ENCODE results near the gene PTTG1IP2.
"Not testable (repeated sequence)": the region's sequence is repeated elsewhere in the genome, so short reads cannot be mapped to it uniquely, and the experiment has no call there.

The PTTG1IP2 gene

DNA sequence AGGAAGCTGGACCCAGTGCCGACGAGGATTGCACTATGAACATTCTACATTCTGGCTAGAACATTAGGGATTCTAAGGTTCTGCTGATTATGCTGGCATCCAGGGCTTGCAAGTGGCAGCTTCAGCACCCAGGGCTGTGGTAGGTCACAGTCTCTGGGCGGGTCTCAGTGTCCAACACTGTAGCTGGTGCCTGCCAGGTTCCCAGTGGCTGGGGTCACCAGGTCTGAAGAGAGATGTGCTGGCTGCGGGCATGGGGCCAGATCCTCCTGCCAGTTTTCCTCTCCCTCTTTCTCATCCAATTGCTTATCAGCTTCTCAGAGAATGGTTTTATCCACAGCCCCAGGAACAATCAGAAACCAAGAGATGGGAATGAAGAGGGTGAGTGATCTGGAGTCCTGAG is at the start of gene PTTG1IP2:
Gene PTTG1IP2 (plus strand): TSS at position 86 of the 400 bp plus-strand sequence. CDS start 148 bp downstream, at position 234.
- DNase-seq (ENCODE audit: low read depth in 3 of 3, low spot score in 1 of 3): no peak

DNA sequence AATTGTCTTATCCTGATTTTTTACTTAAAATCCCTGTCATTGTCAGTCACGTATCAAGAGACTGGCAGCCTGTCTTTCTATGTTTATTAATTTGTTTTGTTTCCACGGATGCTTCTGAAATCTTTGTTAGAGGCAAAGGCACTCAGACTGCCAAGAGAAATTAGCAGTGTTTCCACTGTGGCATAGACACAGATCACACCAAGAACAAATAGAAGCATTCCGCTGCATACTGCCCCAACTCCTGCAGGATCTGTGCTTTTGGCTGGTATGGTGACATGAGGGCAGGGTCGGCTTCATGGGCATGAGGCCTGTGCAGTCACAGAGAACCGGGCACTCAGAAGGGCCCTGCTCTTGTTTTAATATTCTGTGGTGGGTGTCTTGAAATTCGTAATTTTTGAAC is 47.8 kb upstream of the PTTG1IP2 start:
- DNase-seq (ENCODE audit: low read depth in 3 of 3, low spot score in 1 of 3): no peak

DNA sequence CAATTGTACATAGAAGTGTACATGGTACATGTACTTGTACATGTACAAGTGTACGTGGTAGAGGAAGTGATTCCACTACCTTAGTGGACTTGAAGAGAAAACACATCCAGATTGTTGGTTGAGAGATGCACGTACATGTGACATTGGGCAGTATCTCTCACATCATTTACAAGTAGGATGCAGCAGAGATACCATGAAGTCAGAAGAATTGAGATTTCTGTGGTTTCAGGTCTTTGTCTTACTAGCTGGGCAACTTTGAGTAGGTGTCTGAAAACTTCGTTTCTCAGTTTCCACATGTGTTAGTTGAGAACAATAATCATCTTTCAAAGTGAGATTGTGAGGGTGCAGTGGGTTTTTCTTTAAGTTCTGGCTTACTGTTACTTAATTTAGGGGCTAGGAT is 44.7 kb upstream of the PTTG1IP2 start:
- no peak for DNase-seq (ENCODE audit: low read depth in 3 of 3, low spot score in 1 of 3)

DNA sequence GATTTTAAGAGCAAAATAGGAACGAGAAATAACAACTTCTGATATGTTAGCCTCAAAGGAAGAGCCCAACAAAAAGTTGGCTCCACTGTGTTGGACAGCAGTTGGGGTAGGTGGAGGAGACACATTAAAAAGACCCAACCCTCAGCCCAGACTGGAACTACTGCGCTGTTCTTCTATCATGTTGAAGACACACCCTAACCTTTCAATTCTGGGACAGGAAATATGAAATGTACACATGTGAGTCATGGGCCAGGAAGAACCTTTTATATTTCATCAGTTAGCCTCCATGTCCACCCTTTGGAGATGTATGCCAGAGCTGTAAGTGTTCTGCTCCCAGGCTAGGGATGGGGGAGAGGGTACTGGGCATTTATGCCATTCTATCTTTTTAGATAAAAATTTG is 44.1 kb upstream of the PTTG1IP2 start:
- no peak for DNase-seq (ENCODE audit: low read depth in 3 of 3, low spot score in 1 of 3)

DNA sequence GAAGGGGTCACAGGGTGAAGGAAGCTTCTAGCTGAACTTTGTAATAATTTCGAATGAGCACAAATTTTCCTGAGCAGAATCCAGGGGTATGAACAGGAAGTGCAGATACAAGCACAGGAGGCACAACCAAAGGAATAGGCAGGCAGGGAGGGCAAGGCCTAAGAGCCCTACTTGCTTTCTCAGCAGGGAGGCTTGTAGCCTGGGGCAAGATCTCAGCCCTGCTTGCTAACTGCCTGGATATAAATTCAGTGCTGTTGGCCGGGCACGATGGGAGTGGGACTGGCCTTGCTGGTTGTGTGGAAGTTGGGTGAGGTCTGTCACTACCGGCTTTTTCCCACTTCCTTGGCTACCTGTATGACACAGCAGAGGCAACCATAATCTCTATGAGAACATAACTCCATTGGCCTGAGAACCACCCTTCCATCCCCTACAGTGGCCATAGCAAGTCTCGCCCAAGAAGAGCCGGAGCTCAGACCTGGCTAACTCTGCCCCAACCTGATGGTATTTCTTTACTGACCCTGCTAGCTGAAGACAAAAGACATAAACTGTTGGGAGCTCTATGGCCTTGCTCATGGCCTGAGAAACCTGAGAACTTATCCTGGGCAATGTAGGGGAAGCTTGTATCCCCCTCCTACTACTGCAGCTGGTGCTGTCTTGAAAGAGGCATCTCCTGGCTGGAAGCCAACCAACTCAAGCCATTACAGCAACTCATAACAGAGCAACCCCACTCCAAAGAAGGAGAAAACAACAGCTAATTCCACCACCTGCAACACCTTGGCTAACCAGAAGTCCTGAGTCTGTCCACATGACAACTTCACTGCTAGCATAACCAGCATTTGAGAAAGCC is 38.6 kb upstream of the PTTG1IP2 start:
- no peak for DNase-seq (ENCODE audit: low read depth in 3 of 3, low spot score in 1 of 3)

DNA sequence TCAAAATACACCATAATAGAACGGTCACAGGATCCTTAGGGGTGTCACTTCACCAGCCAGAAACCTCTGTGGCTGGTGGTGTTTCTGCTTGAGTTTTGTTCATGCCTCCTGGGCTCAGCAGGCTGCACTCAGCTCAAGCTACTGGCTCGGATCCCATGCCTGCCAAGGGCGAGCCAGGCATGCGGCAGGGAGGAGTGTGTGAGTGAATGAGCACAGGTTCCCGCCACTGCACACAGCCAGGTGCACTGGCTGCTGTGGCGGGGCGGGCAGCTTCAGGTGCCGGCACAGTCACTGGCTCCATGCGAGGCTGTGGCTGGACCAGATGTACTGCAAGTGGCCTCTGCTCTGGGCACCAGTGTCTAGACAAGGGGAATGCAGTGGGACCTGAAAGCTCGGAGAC is 36.7 kb upstream of the PTTG1IP2 start:
- no peak for DNase-seq (ENCODE audit: low read depth in 3 of 3, low spot score in 1 of 3)

DNA sequence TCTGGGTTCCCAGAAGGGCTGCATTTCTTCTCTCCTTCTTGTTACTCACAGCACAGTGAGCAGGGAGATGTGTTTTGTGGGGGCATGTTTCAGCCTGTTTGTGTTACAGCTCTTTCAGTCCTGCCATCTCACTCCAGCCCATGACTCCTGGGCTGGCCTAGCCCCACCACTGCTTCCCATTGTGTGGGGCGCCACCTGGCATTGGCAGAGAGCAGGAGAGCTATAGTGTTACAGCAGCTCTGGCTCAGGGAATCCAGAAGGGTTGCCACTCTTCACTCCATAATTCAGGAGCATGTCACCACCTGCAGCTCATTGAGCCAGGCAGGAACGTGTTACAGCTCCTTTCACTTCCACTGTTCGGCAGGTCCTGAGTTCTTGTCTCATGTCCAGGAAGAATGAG is 36.2 kb upstream of the PTTG1IP2 start:
- DNase-seq (ENCODE audit: low read depth in 3 of 3, low spot score in 1 of 3): no peak

DNA sequence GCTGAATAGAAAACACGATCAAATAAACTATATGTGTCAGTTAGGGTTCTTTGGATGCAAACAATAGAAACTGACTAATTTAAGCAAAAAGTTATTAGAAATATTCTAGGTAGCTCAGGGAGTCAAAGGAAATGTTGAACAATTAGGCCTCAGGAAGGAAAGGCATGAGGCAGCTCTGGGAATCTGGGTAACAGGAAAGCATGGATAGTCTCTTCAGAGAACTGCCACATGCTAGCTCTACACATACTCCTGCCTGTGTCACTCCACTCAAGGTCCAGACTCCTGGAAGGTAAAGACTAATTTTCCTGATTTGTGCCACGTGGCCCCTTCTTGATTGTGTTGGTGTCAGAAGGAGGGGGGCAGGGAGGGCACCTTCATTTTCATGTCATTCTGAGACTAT is 23.8 kb upstream of the PTTG1IP2 start:
- DNase-seq (ENCODE audit: low read depth in 3 of 3, low spot score in 1 of 3): no peak

DNA sequence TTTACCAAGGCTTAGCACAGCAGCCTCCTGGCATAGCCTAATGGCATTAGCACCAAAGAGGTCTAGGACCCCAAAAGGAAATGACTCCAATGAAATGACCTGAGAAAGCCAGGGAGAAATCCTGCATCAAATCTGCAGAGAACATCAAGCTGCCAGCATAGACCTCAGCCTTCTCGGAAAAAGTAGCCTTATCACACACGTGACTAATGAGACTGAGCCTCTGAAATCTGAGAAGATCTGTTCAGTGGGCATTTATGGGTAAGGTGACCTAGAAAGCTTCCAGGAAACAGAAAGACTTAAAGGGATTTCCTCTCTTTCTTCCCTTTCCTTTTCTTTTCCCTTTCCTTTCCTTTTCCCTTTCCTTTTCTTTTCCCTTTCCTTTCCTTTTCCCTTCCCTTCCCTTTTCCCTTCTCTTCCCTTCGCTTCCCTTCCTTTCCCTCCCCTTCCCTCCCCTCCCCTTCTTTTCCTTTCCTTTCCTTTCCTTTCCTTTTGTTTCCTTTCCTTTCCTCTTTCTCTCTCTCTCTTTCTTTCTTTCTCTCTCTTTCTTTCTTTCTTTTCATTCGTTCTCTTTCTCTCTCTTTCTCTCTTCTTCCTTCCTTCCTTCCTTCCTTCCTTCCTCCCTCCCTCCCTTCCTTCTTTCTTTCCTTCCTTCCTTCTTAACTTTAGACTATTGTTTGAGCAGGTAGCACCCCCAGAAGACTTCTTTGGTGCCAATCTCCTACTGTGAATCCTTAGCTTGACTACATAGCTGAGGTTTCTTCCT is 23.1 kb upstream of the PTTG1IP2 start:
- DNase-seq (ENCODE audit: low read depth in 3 of 3, low spot score in 1 of 3): no peak

DNA sequence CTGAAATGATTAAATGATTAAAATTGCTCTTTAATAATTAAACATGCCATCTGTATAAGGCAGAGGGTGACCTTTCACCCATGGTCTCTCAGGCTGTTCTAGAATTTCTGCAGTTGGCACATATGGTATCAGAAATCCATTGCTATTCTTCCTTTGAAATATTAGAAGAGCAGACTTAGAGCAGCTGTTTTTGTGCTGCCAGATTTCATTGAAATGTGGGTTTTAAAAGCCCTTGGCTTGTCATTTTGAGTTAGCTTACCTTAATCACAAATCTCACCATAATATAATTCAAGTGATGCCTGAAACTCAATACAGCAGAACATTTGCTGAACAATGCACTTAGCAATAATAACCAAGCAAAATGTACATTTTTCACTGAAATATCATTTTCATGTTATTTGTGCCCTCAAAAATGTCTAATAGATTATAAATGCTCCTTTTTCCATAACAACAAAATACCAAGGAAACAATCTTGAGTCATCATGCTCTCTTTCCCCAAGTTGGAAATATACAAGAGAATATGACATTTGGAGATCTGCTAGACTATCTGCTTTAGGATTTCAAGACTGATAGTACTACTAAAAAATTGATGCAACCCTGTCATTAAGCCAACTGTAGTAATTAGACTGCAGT is 16.1 kb upstream of the PTTG1IP2 start:
- DNase-seq (ENCODE audit: low read depth in 3 of 3, low spot score in 1 of 3): no peak

DNA sequence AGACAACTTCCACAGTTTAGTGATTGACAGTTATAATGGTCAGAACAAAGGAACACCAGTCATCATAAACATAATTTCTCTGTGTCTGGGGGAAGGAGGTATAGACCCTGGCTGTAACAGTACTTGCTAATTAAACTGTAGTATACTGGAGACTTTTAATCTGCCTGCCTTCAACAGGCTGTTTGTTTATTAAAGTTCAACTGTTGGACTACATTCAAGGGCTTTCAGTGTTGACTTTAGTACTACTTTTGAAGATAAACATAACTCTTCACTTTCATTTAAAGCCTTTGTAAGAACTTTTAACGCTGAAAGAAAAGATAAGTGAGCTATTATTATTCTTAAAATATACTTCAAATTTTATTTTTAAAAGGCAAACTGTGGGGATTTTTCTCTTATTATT is 15.5 kb upstream of the PTTG1IP2 start:
- no peak for DNase-seq (ENCODE audit: low read depth in 3 of 3, low spot score in 1 of 3)

DNA sequence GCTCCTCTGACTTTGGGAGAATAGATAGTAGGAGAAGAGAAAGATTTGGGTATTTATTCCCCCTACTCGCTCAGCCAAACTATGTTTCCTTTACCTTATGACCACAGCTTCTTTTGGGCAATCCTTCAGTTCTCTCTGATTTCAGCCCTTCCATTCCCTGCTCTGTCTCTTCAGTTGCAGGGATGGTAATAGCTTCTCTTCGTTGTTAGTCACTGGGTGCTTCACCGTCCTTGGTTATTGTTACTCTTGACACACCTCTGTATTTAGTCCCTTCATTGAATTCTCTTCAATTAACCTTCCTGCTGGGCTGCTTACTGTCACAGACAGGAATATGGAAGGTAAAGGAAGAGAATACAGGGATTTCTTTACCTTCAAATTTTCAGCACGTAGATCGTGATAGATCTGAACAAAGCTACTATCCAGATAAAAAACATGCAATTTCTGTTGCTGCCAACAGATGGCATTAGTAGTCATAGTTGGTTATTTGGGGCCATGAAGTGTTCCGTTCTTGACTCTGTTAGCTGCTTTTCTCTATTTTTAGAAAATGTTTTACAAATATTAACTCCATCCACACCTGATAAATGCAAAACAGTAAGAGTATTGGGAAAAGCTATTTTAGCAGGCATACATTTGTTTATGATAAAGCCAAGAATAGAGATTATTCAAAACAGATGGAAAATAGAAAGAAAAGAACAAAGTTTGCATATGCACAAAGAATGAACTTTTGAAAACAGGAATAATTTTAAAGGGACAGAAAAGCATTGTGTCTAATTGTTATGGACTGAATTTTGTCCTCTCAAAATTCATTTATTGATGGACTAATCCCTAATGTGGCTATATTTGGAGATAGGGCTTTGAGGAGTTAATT is 14.0 kb upstream of the PTTG1IP2 start:
- DNase-seq (ENCODE audit: low read depth in 3 of 3, low spot score in 1 of 3): no peak

DNA sequence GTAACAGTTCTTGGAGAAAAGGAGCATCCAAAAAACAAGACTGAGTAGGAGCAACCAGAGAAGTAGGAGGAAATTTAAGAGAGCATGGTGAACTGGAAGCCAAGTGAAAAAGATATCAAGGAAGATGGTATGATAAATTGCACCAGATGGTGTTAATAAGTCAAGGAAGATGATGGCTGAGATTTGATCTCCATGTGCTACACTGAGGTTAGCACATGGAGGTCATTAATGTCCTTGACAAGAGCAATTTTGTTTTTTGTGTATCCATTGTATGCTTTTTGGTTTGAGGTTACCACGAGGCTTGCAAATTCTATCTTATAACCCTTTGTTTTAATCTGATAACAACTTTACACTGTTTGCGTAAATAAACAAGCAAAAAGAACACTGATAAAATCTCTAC is 11.3 kb upstream of the PTTG1IP2 start:
- no peak for DNase-seq (ENCODE audit: low read depth in 3 of 3, low spot score in 1 of 3)

DNA sequence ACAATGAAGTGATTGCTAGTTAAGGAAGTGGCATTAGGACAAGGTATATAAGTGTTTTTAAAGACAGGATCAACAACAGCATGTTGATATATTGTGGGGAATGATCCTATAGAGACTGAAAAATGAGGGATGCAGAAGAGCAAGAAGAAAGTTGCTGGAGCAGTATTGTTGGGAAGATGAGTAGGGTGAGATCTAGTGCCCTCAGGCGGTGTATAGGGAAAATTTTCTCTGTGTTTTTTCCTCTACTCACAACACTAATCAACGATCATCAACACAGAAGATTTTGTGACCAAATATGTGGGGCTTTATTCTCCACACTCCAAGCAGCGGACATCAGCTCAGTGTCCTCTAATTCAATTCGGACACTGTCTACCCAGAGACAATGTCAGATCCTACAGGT is 9.6 kb upstream of the PTTG1IP2 start:
- DNase-seq (ENCODE audit: low read depth in 3 of 3, low spot score in 1 of 3): no peak

DNA sequence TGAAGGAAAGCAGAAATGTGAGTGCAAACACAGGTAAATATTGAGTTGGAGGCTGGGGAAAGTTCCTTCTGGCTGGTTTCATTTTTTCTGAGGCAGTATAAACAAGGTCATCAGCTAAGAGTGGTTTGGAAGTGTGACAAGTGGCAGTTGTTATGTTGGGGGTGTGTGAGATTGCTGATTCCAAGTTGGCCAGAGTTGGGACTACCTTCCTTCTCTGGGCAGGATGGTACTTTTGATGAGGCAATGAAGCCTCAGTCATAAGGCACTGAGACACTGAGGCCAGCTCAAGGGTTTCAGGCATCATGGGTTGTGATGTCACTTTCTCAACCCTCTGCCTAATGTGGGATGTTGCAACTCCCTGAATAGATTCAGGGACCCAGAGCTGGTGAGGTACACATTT is 8.2 kb upstream of the PTTG1IP2 start:
- no peak for DNase-seq (ENCODE audit: low read depth in 3 of 3, low spot score in 1 of 3)

DNA sequence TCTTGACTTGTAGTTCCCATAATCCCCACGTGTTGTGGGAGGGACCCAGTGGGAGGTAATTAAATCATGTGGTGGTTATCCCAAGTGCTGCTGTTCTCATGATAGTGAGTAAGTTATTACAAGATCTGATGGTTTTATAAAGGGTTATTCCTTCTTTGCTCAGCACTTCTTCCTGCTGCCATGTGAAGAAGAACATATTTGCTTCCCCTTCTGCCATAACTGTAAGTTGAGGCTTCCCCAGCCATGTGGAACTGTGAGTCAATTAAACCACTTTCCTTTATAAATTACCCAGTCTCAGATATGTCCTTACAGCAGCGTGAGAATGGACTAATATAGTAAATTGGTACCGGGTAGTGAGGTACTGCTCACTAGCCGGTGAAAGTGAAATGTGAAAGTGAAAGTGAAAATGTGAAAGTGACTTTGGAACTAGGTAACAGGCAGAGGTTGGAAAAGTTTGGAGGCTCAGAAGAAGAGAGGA is 6.2 kb upstream of the PTTG1IP2 start:
- not testable (repeated sequence) for DNase-seq (ENCODE audit: low read depth in 3 of 3, low spot score in 1 of 3)

DNA sequence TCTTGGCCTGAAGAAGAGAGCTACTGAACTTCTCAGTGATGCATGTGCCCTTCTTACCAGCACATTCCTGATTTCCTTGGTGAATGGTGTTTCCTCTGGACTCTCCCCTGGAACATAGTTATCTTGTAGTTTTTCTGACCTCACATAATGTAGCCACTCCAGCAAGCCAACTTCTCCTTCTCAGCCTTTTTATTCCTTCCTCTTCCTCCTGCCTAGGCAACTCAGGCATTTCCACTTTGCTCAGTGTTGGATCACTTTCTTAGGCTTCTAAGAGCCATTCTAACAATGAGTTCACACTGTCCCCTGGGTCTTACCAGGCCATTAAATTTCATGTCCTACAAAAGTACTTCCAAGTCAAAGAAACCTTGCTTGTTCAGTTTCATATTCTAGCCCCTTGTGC is 3.6 kb upstream of the PTTG1IP2 start:
- DNase-seq (ENCODE audit: low read depth in 3 of 3, low spot score in 1 of 3): no peak

DNA sequence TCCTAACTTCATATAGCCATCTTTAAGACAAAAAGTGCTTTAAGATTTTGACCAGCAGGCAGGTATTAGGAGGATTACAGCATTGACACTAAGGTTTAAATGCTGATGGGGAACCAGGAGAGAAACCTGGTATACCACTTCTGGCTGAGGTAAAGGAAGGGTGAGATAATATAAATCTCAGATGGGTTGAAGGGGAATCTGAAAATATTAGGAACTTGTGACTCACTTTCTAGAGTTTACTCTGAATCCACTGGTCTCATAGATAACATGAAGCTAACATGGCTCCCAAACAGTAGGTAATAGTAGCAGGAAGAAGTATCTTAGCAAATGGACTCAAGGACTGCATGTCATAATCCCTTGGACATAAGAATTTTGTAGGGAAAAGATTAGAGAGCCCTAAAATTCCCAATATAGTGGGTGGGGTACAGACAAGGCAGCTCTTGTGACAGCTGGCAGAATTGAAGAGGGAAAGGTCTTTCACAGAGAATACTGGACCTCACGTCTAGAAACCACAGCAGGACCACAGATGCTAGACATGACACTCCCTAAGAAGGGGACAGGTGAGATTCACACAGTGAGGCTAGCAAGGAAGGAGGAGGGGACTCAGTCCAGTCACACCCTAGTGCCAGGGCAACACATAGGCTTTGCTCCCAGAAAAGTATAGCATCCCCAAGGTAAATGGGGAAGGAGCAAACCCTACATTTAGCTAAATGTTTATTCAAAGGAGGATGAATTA is 3.5 kb downstream of the PTTG1IP2 start:
- DNase-seq (ENCODE audit: low read depth in 3 of 3, low spot score in 1 of 3): no peak

DNA sequence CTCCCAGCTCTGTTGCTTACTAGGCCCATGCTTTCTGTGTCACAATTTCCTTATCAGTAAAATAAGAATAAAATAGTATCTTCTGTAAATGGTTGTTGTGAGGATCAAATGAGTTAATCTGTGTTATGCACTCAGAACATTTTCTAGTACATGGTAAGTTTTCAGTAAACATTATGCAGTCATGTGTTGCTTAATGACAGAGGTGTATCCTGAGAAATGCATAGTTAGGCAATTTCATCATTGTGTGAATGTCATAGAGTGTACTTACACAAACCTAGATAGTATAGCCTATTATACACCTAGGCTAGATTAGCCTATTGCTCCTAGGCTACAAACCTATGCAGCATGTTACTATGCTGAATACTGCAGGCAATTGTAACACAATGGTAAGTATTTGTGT is 4.4 kb downstream of the PTTG1IP2 start:
- no peak for DNase-seq (ENCODE audit: low read depth in 3 of 3, low spot score in 1 of 3)

Data from stimulated activated CD4-positive, alpha-beta T cell treated with anti-CD3 and anti-CD28 coated beads, TNF-alpha, amount 100 ng/mL, for 1 hour (primary cell).